H9 (cell line): ENCODE data around the gene CDC14A. TPM values are rescaled to one million over a fixed set of nuclear protein-coding genes. Genes with fewer than 3 reads are reported as not detected.

Source experiments
- DNase-seq: peaks from one replicate; pipeline ENCODE4 v3.0.0-alpha.2; 2017
- H2AFZ ChIP-seq: one replicate; pipeline ENCODE4 v1.6.1; 2013; ENCODE audit warnings: mild to moderate bottlenecking, low read length, control low read depth, moderate library complexity
- H2AK5ac ChIP-seq: 2 replicates; pipeline ENCODE4 v1.6.1; 2013; ENCODE audit warnings: low read length, control low read depth, mixed read lengths; ENCODE audit not compliant: insufficient read length
- H2BK120ac ChIP-seq: one replicate; pipeline ENCODE4 v1.6.1; 2013; ENCODE audit warnings: low read depth, mild to moderate bottlenecking, low read length, control low read depth, inconsistent platforms; ENCODE audit not compliant: poor library complexity, severe bottlenecking
- H2BK12ac ChIP-seq: 2 replicates; pipeline ENCODE4 v1.6.1; 2013; ENCODE audit warnings: low read length, control low read depth, mixed read lengths, low read depth; ENCODE audit not compliant: insufficient read length
- H2BK15ac ChIP-seq: 2 replicates; pipeline ENCODE4 v1.6.1; 2013; ENCODE audit warnings: low read depth, low read length, control low read depth
- H2BK20ac ChIP-seq: one replicate; pipeline ENCODE4 v1.6.1; 2013; ENCODE audit warnings: low read depth, mild to moderate bottlenecking, low read length, control low read depth, inconsistent platforms; ENCODE audit not compliant: poor library complexity, severe bottlenecking
- H2BK5ac ChIP-seq: 2 replicates; pipeline ENCODE4 v1.6.1; 2013; ENCODE audit warnings: low read length, control low read depth, mixed read lengths; ENCODE audit not compliant: insufficient read length
- H3K14ac ChIP-seq: 2 replicates; pipeline ENCODE4 v1.6.1; 2013; ENCODE audit warnings: low read length, control low read depth; ENCODE audit not compliant: insufficient read depth
- H3K18ac ChIP-seq: 2 replicates; pipeline ENCODE4 v1.6.1; 2013; ENCODE audit warnings: low read depth, mild to moderate bottlenecking, mixed read lengths, low read length, control low read depth; ENCODE audit not compliant: insufficient read length
- H3K23ac ChIP-seq: 2 replicates; pipeline ENCODE4 v1.6.1; 2013; ENCODE audit warnings: low read length, control low read depth, mixed read lengths, low read depth; ENCODE audit not compliant: insufficient read length
- H3K23me2 ChIP-seq: 2 replicates; pipeline ENCODE4 v1.6.1; 2013; ENCODE audit warnings: low read depth, mild to moderate bottlenecking, mixed read lengths, low read length, control low read depth; ENCODE audit not compliant: insufficient read length, poor library complexity, severe bottlenecking
- H3K27ac ChIP-seq: 2 replicates; pipeline ENCODE4 v1.5.1; 2013; ENCODE audit warnings: low read length, control low read depth, mixed read lengths, low read depth; ENCODE audit not compliant: insufficient read length
- H3K27me3 ChIP-seq: 2 replicates; pipeline ENCODE4 v1.6.1; 2013; ENCODE audit warnings: low read length, control low read depth, inconsistent platforms; ENCODE audit not compliant: insufficient read depth
- H3K4ac ChIP-seq: 2 replicates; pipeline ENCODE4 v1.6.1; 2013; ENCODE audit warnings: low read depth, mild to moderate bottlenecking, control low read depth, inconsistent platforms, low read length, moderate library complexity
- H3K4me1 ChIP-seq: 2 replicates; pipeline ENCODE4 v1.6.1; 2013; ENCODE audit warnings: low read length, control low read depth, inconsistent platforms; ENCODE audit not compliant: insufficient read depth
- H3K4me2 ChIP-seq: 2 replicates; pipeline ENCODE4 v1.6.1; 2013; ENCODE audit warnings: low read length, control low read depth, mixed read lengths; ENCODE audit not compliant: insufficient read length, insufficient read depth
- H3K56ac ChIP-seq: 2 replicates; pipeline ENCODE4 v1.6.1; 2013; ENCODE audit warnings: low read depth, mild to moderate bottlenecking, mixed read lengths, low read length, control low read depth; ENCODE audit not compliant: insufficient read length
- H3K79me1 ChIP-seq: 2 replicates; pipeline ENCODE4 v1.6.1; 2013; ENCODE audit warnings: low read depth, mild to moderate bottlenecking, moderate library complexity, low read length, control low read depth, inconsistent platforms; ENCODE audit not compliant: insufficient read depth, poor library complexity, severe bottlenecking
- H3K79me2 ChIP-seq: 2 replicates; pipeline ENCODE4 v1.6.1; 2013; ENCODE audit warnings: low read length, control low read depth, inconsistent platforms; ENCODE audit not compliant: insufficient read depth
- H3K9ac ChIP-seq: 2 replicates; pipeline ENCODE4 v1.6.1; 2013; ENCODE audit warnings: low read length, control low read depth, mixed read lengths; ENCODE audit not compliant: insufficient read length; ENCODE audit errors: extremely low read depth
- H3K9me3 ChIP-seq: one replicate; pipeline ENCODE4 v1.6.1; 2013; ENCODE audit warnings: low read depth, low read length, inconsistent platforms; ENCODE audit not compliant: control insufficient read depth
- H3T11ph ChIP-seq: one replicate; pipeline ENCODE4 v1.6.1; 2013; ENCODE audit warnings: mild to moderate bottlenecking, low read length, control low read depth, inconsistent platforms
- H4K20me1 ChIP-seq: one replicate; pipeline ENCODE4 v1.6.1; 2013; ENCODE audit not compliant: control insufficient read depth, insufficient read length, insufficient read depth
- H4K5ac ChIP-seq: 2 replicates; pipeline ENCODE4 v1.6.1; 2013; ENCODE audit warnings: low read depth, mild to moderate bottlenecking, mixed read lengths, low read length, control low read depth; ENCODE audit not compliant: insufficient read length
- H4K8ac ChIP-seq: replicated peaks from 2 replicates; pipeline ENCODE4 v1.6.1; 2013; ENCODE audit warnings: low read length, control low read depth, mixed read lengths, low read depth; ENCODE audit not compliant: insufficient read length
- H4K91ac ChIP-seq: 2 replicates; pipeline ENCODE4 v1.6.1; 2013; ENCODE audit warnings: low read depth, mild to moderate bottlenecking, moderate library complexity, mixed read lengths, low read length, control low read depth; ENCODE audit not compliant: insufficient read length
- H3K27ac Mint-ChIP-seq, 3 experiments: 2 replicates in 2 of 3; 3 replicates in 1 of 3; pipeline ENCODE4 v1.8.0; 2020 to 2021; ENCODE audit warnings: mixed read lengths in 3 of 3, mild to moderate bottlenecking in 1 of 3, moderate library complexity in 1 of 3
- H3K27me3 Mint-ChIP-seq: 2 replicates; pipeline ENCODE4 v1.8.0; 2021; ENCODE audit warnings: low read depth, mild to moderate bottlenecking, moderate library complexity, mixed read lengths
- H3K36me3 Mint-ChIP-seq, 3 experiments: 2 replicates in 2 of 3; 3 replicates in 1 of 3; pipeline ENCODE4 v1.8.0; 2020 to 2021; ENCODE audit warnings: low read depth in 3 of 3, mixed read lengths in 3 of 3; ENCODE audit not compliant: insufficient read depth in 1 of 3
- H3K4me1 Mint-ChIP-seq, 2 experiments: 2 replicates each; pipeline ENCODE4 v1.8.0; 2020; ENCODE audit warnings: mixed read lengths in 2 of 2
- H3K4me3 Mint-ChIP-seq, 2 experiments: 2 replicates in 1 of 2; 3 replicates in 1 of 2; pipeline ENCODE4 v1.8.0; 2020 to 2021; ENCODE audit warnings: mild to moderate bottlenecking in 2 of 2, mixed read lengths in 2 of 2, moderate library complexity in 1 of 2
- H3K9me3 Mint-ChIP-seq, 2 experiments: 2 replicates in 1 of 2; 3 replicates in 1 of 2; pipeline ENCODE4 v1.8.0; 2020; ENCODE audit warnings: mild to moderate bottlenecking in 2 of 2, mixed read lengths in 2 of 2, moderate library complexity in 1 of 2
- WGBS: extraction: QIAGEN DNeasy Blood & Tissue Kit; methylation state at CpG from one replicate; pipeline ENCODE4 v1.1.7; 2013; ENCODE audit warnings: missing lambda C conversion rate, low lambda C conversion rate, mixed read lengths; ENCODE audit not compliant: insufficient read length; ENCODE audit errors: extremely low coverage; 5-methylcytosine and 5-hydroxymethylcytosine counted together
- total RNA-seq: library from RNA; stranded (reverse); gene quantifications from 2 replicates; pipeline ENCODE4 v1.2.1, GENCODE V29; 2021
- TF ChIP-seq, protein P1 (sequence below): fragments of 200-600 bp; sonication (generic); conservative IDR thresholded peaks from 3 replicates; pipeline ENCODE4 v1.8.0; 2021; ENCODE audit warnings: antibody characterized with exemption, mild to moderate bottlenecking

Gene CDC14A
- total RNA-seq, 1 experiment from 2014 or later, result 8.9 TPM

DNA sequence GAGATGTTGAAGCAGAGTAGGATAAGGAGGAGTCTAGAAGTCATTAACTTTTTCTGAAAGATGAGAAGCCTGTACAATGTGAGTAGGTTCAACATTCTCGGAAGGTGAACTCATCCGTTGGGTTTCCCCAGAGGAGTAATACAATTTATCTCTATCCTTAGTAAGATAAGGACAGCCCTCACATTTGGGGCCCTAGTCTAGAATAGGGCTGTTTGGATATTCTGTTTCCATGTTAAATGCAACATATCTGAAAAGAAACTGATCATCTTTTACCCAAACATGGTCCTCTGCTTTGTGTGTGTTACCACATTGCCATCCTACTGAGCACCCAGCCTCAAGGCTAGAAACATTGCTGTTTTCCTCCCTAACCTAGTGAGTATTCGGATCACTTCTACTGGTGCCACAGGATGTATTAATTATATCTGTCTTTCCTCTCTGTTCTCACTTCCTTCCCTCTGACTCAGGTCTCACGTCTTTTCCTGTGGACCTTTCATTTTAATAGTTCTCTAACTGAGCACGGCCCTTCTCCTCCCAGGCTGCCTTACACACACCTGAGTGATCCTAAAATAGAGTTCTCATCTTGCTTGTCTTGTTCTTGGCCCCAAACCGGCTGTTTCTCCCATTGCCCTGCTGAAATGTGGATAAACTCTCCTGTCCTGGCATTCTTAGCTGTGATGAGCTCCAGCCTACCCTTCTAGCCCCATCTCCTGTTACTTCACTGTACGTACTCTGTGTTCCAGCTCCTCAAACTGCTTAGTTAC lies 91.7 kb downstream of the CDC14A start:
- Histone ChIP-seq H3K4ac (no peak overlapping the region), H3K18ac (no peak overlapping the region), H2BK20ac (no peak overlapping the region), H2AFZ (no peak overlapping the region), H3K56ac (no peak overlapping the region), H3K9ac (no peak overlapping the region), H3T11ph (no peak overlapping the region), H3K14ac (no peak overlapping the region), H2BK5ac (no peak overlapping the region), H4K8ac (no peak overlapping the region), H3K23ac (no peak overlapping the region), H2AK5ac (no peak overlapping the region), H3K4me1 (no peaks in the 10 kb centered on the region), H3K4me2 (no peak overlapping the region), H3K27ac (no peak overlapping the region), H4K20me1 (no peaks in the 10 kb centered on the region), H3K23me2 (no peaks in the 10 kb centered on the region), H3K79me1 (no peaks in the 10 kb centered on the region), H3K27me3 (no peaks in the 10 kb centered on the region), H3K9me3 (no peaks in the 10 kb centered on the region), H4K5ac (no peak overlapping the region), H2BK15ac (no peak overlapping the region), H3K79me2 (no peaks in the 10 kb centered on the region), H2BK12ac (no peak overlapping the region), H2BK120ac (no peak overlapping the region), H4K91ac (no peak overlapping the region)
- TF ChIP-seq, protein P1, sequence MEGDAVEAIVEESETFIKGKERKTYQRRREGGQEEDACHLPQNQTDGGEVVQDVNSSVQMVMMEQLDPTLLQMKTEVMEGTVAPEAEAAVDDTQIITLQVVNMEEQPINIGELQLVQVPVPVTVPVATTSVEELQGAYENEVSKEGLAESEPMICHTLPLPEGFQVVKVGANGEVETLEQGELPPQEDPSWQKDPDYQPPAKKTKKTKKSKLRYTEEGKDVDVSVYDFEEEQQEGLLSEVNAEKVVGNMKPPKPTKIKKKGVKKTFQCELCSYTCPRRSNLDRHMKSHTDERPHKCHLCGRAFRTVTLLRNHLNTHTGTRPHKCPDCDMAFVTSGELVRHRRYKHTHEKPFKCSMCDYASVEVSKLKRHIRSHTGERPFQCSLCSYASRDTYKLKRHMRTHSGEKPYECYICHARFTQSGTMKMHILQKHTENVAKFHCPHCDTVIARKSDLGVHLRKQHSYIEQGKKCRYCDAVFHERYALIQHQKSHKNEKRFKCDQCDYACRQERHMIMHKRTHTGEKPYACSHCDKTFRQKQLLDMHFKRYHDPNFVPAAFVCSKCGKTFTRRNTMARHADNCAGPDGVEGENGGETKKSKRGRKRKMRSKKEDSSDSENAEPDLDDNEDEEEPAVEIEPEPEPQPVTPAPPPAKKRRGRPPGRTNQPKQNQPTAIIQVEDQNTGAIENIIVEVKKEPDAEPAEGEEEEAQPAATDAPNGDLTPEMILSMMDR, result no peak
- H3K9me3 Mint-ChIP-seq, result no peaks in the 10 kb centered on the region
- H3K27ac Mint-ChIP-seq, result peak overlapping the region in 1 of 3 experiments; percentile 40; a peak in 1 of 7 replicates
- no peak overlapping the region for H3K4me3 Mint-ChIP-seq
- no peak for DNase-seq
- H3K27me3 Mint-ChIP-seq, result no peaks in the 10 kb centered on the region
- peaks cover 0 to 4% (median 2%) of the 10 kb centered on the region in 3 experiments; a peak in 2 of 7 replicates for H3K36me3 Mint-ChIP-seq
- no CpG with 5 or more reads among the region's 7 CpGs for WGBS
- peaks cover 9 to 10% of the 10 kb centered on the region in 2 experiments for H3K4me1 Mint-ChIP-seq
